A549 treated with RU486 at 1 μM for 4 hours (cell line): ENCODE measurements around the gene NTSR2. TPM values are rescaled to one million over a fixed set of nuclear protein-coding genes. Genes with fewer than 3 reads are reported as not detected.

Source experiments
- total RNA-seq: library from RNA; stranded (reverse); fragments of 200-300 nt; extraction: Qiagen RNA extraction; gene quantifications from 5 replicates; pipeline ENCODE4 v1.2.3, GENCODE V29; 2022; ENCODE audit warnings: low read depth

The NTSR2 gene
- not detected in 5 replicates for total RNA-seq

GRCh38 chr2:11669454-11670291 is at the start of gene NTSR2:
NTSR2 (minus strand) TSS chr2:11670195; CDS start chr2:11670129, 66 bp downstream.

Other genes with a start within 250 kb of the NTSR2 start
- 20.5 to 30.7 TPM (median 27.2 TPM) in 5 replicates for gene E2F6, start 204.0 kb downstream of the NTSR2 start, total RNA-seq
- 1.8 to 3.7 TPM (median 3.0 TPM) in 5 replicates for gene GREB1, start 136.2 kb downstream of the NTSR2 start, total RNA-seq
- 10.1 to 14.5 TPM (median 11.2 TPM) in 5 replicates for gene LPIN1, start 76.4 kb upstream of the NTSR2 start, total RNA-seq